DOHH2 (cell line): Measurements from ENCODE around the gene ADGRB3.

Experiments used
- H3F3A ChIP-seq: fragments of 200-600 bp; sonication (generic), shearing (Covaris generic); 2 replicates; pipeline ENCODE4 v1.6.0; 2016; ENCODE audit warnings: antibody characterized with exemption, mild to moderate bottlenecking; ENCODE audit not compliant: control insufficient read depth, insufficient read depth
- H3K27ac ChIP-seq: fragments of 200-600 bp; sonication (generic); 2 replicates; pipeline ENCODE4 v1.5.1; 2014; ENCODE audit warnings: low read depth, mild to moderate bottlenecking, low read length, moderate library complexity
- H3K27me3 ChIP-seq: fragments of 200-600 bp; sonication (generic); 2 replicates; pipeline ENCODE4 v1.6.1; 2014; ENCODE audit warnings: mild to moderate bottlenecking, low read length, mixed read lengths; ENCODE audit not compliant: control insufficient read depth
- H3K36me3 ChIP-seq: fragments of 200-600 bp; sonication (generic); 2 replicates; pipeline ENCODE4 v1.6.1; 2014; ENCODE audit warnings: mild to moderate bottlenecking, low read length, moderate library complexity, mixed read lengths; ENCODE audit not compliant: control insufficient read depth
- H3K4me1 ChIP-seq: fragments of 200-600 bp; sonication (generic); 2 replicates; pipeline ENCODE4 v1.6.1; 2014; ENCODE audit warnings: mild to moderate bottlenecking, low read length, mixed read lengths; ENCODE audit not compliant: control insufficient read depth
- H3K4me2 ChIP-seq: fragments of 200-600 bp; sonication (generic); 2 replicates; pipeline ENCODE4 v1.6.0; 2014; ENCODE audit warnings: mild to moderate bottlenecking, low read length, moderate library complexity
- H3K4me3 ChIP-seq: fragments of 200-600 bp; sonication (generic); 2 replicates; pipeline ENCODE4 v1.5.1; 2014; ENCODE audit warnings: mild to moderate bottlenecking, low read length, mixed read lengths
- H3K79me2 ChIP-seq: fragments of 200-600 bp; sonication (generic); 2 replicates; pipeline ENCODE4 v1.6.1; 2014; ENCODE audit warnings: mild to moderate bottlenecking, low read length, mixed read lengths; ENCODE audit not compliant: control insufficient read depth
- H3K9me2 ChIP-seq: fragments of 200-600 bp; sonication (generic); replicated peaks from 2 replicates; pipeline ENCODE4 v1.6.1; 2014; ENCODE audit warnings: mild to moderate bottlenecking, low read length, mixed read lengths; ENCODE audit not compliant: control insufficient read depth
- H3K9me3 ChIP-seq: fragments of 200-600 bp; sonication (generic); 2 replicates; pipeline ENCODE4 v1.6.1; 2014; ENCODE audit warnings: antibody characterized with exemption, low read length, mixed read lengths; ENCODE audit not compliant: control insufficient read depth, insufficient read depth
- H4K20me1 ChIP-seq: fragments of 200-600 bp; sonication (generic); 2 replicates; pipeline ENCODE4 v1.6.0; 2014; ENCODE audit warnings: low read depth, mild to moderate bottlenecking, antibody characterized with exemption, low read length, moderate library complexity; ENCODE audit not compliant: control insufficient read depth, insufficient read depth
- CTCF ChIP-seq: fragments of 200-600 bp; sonication (generic); IDR thresholded peaks from one replicate; pipeline ENCODE4 v1.5.1; 2014; ENCODE audit warnings: antibody characterized with exemption, mild to moderate bottlenecking, low read depth, low read length; ENCODE audit not compliant: poor library complexity, severe bottlenecking
- EZH2phosphoT487 ChIP-seq: fragments of 200-600 bp; sonication (generic); IDR thresholded peaks from 2 replicates; pipeline ENCODE4 v1.6.1; 2017; ENCODE audit warnings: borderline replicate concordance, mild to moderate bottlenecking, antibody characterized with exemption, low read length, moderate library complexity, mixed read lengths

The ADGRB3 gene

GRCh38 chr6:68891419-68891818 lies 256.3 kb downstream of the ADGRB3 start:
- Histone ChIP-seq H3K4me1 (no peaks in the 10 kb centered on the region), H3K36me3 (no peaks in the 10 kb centered on the region), H3K79me2 (no peaks in the 10 kb centered on the region), H3K9me2 (no peaks in the 10 kb centered on the region), H3K27ac (no peak overlapping the region), H3K9me3 (no peaks in the 10 kb centered on the region), H3K27me3 (no peaks in the 10 kb centered on the region), H3F3A (no peaks in the 10 kb centered on the region), H3K4me2 (no peak overlapping the region), H4K20me1 (no peaks in the 10 kb centered on the region), H3K4me3 (no peak overlapping the region)
- TF ChIP-seq CTCF (no peak), EZH2phosphoT487 (no peak)

- no peaks in the 10 kb centered on the region for H3K9me3 ChIP-seq
- no peaks in the 10 kb centered on the region for H3K9me2 ChIP-seq
- no peaks in the 10 kb centered on the region for H3K79me2 ChIP-seq
- H3K4me3 ChIP-seq, result no peak overlapping the region
- H3K4me1 ChIP-seq, result no peaks in the 10 kb centered on the region
- no peak overlapping the region for H3K4me2 ChIP-seq
- no peak overlapping the region for H3K27ac ChIP-seq
- no peaks in the 10 kb centered on the region for H4K20me1 ChIP-seq
- TF ChIP-seq CTCF, result no peak
- H3K36me3 ChIP-seq, result no peaks in the 10 kb centered on the region
- no peaks in the 10 kb centered on the region for H3K27me3 ChIP-seq
- H3F3A ChIP-seq, result no peaks in the 10 kb centered on the region
Observed at GRCh38 chr6:68892452-68892851, 257.4 kb downstream of the ADGRB3 start.

GRCh38 chr6:68895929-68896328 lies 260.8 kb downstream of the ADGRB3 start:
- Histone ChIP-seq H3K9me3 (no peaks in the 10 kb centered on the region), H3K79me2 (no peaks in the 10 kb centered on the region), H3K4me1 (no peaks in the 10 kb centered on the region), H3K4me3 (no peak overlapping the region), H3K4me2 (no peak overlapping the region), H3K27ac (no peak overlapping the region), H4K20me1 (no peaks in the 10 kb centered on the region), H3K36me3 (no peaks in the 10 kb centered on the region), H3K9me2 (no peaks in the 10 kb centered on the region), H3K27me3 (no peaks in the 10 kb centered on the region), H3F3A (no peaks in the 10 kb centered on the region)
- TF ChIP-seq CTCF (no peak), EZH2phosphoT487 (no peak)

- H3K27ac ChIP-seq, result no peak overlapping the region
- no peaks in the 10 kb centered on the region for H4K20me1 ChIP-seq
- no peaks in the 10 kb centered on the region for H3K79me2 ChIP-seq
- H3K4me1 ChIP-seq, result no peaks in the 10 kb centered on the region
- H3K36me3 ChIP-seq, result no peaks in the 10 kb centered on the region
- no peaks in the 10 kb centered on the region for H3F3A ChIP-seq
- H3K27me3 ChIP-seq, result no peaks in the 10 kb centered on the region
- H3K9me3 ChIP-seq, result no peaks in the 10 kb centered on the region
- no peaks in the 10 kb centered on the region for H3K9me2 ChIP-seq
- no peak overlapping the region for H3K4me2 ChIP-seq
- TF ChIP-seq CTCF, result no peak
- no peak for TF ChIP-seq EZH2phosphoT487
- no peak overlapping the region for H3K4me3 ChIP-seq
Observed at GRCh38 chr6:68901044-68901443, 266.0 kb downstream of the ADGRB3 start.
